OCI-LY7 (cell line): ENCODE measurements around the gene FOXK1. TPM values are rescaled to one million over a fixed set of nuclear protein-coding genes. Genes with fewer than 3 reads are reported as not detected.

Experiments
- BruUV-seq: library from RNA; stranded (reverse); fragments of 400-500 nt; replicated peaks from 2 replicates; lab custom pipeline; 2021; lab: Mats Ljungman, UMichigan
- CTCF ChIA-PET: fragments of 300-600 bp; sonication (Branson Sonifier 250); formaldehyde crosslinking; loops from one replicate; lab custom pipeline; 2022; ENCODE audit warnings: antibody characterized with exemption; ENCODE audit not compliant: unreplicated experiment; lab: Charles Lee
- POLR2A ChIA-PET: fragments of 300-600 bp; sonication (Branson Sonifier 250); formaldehyde crosslinking; loops from one replicate; lab custom pipeline; 2022; ENCODE audit warnings: antibody characterized with exemption; lab: Charles Lee
- DNase-seq: peaks from one replicate; pipeline ENCODE4 v3.0.0-alpha.2; 2015; ENCODE audit warnings: low spot score
- H2AFZ ChIP-seq: fragments of 200-600 bp; sonication (generic), shearing (Covaris generic); 2 replicates; pipeline ENCODE4 v1.6.1; 2014; ENCODE audit warnings: mild to moderate bottlenecking, antibody characterized with exemption, low read length, moderate library complexity
- H3K27ac ChIP-seq: fragments of 200-600 bp; sonication (generic); 2 replicates; pipeline ENCODE4 v1.5.1; 2014; ENCODE audit warnings: mixed run types, low read depth, mild to moderate bottlenecking, moderate library complexity, low read length, inconsistent platforms; ENCODE audit not compliant: poor library complexity, severe bottlenecking
- H3K36me3 ChIP-seq: fragments of 200-600 bp; sonication (generic); 2 replicates; pipeline ENCODE4 v1.6.1; 2014; ENCODE audit warnings: mild to moderate bottlenecking, antibody characterized with exemption, low read length, moderate library complexity, mixed read lengths; ENCODE audit not compliant: insufficient read depth
- H3K4me1 ChIP-seq: fragments of 200-600 bp; sonication (generic); 2 replicates; pipeline ENCODE4 v1.5.1; 2014; ENCODE audit warnings: mild to moderate bottlenecking, low read length; ENCODE audit not compliant: insufficient read depth, poor library complexity, severe bottlenecking
- H3K4me2 ChIP-seq: fragments of 200-600 bp; sonication (generic); 2 replicates; pipeline ENCODE4 v1.6.1; 2014; ENCODE audit warnings: mild to moderate bottlenecking, low read length
- H3K4me3 ChIP-seq: fragments of 200-600 bp; sonication (generic); 2 replicates; pipeline ENCODE4 v1.5.1; 2014; ENCODE audit warnings: mild to moderate bottlenecking, low read depth, low read length; ENCODE audit not compliant: poor library complexity, severe bottlenecking
- H3K79me2 ChIP-seq: fragments of 200-600 bp; sonication (generic); 2 replicates; pipeline ENCODE4 v1.6.1; 2016; ENCODE audit warnings: low read depth, mild to moderate bottlenecking, low read length, moderate library complexity, mixed read lengths; ENCODE audit not compliant: insufficient read depth
- H3K9me2 ChIP-seq: fragments of 200-600 bp; sonication (generic); 2 replicates; pipeline ENCODE4 v1.6.1; 2016; ENCODE audit warnings: mild to moderate bottlenecking, low read length, mixed read lengths; ENCODE audit not compliant: insufficient read depth
- H3K9me3 ChIP-seq: fragments of 200-600 bp; sonication (generic); 2 replicates; pipeline ENCODE4 v1.6.1; 2014; ENCODE audit warnings: mild to moderate bottlenecking, mixed run types, low read length, mixed read lengths
- H4K20me1 ChIP-seq: fragments of 200-600 bp; sonication (generic); 2 replicates; pipeline ENCODE4 v1.6.1; 2014; ENCODE audit warnings: mild to moderate bottlenecking, antibody characterized with exemption, low read length, moderate library complexity, mixed read lengths; ENCODE audit not compliant: insufficient read depth
- EZH2phosphoT487 ChIP-seq: fragments of 200-600 bp; sonication (generic); IDR thresholded peaks from 2 replicates; pipeline ENCODE4 v1.6.1; 2018; ENCODE audit warnings: low read depth, borderline replicate concordance, mild to moderate bottlenecking, mixed run types, antibody characterized with exemption, low read length, moderate library complexity, mixed read lengths
- intact Hi-C: fragments of 100-400 bp; cut with micrococcal nuclease; formaldehyde crosslinking; loops from one replicate; pipeline ENCODE4 v1.10.0; 2022; ENCODE audit not compliant: unreplicated experiment
- total RNA-seq, 2 experiments: library from RNA; depleted of rRNA in 1 of 2; stranded (reverse); fragments of >200 nt in 1 of 2; shearing (Covaris generic) in 1 of 2; gene quantifications; 2 replicates each; pipeline ENCODE4 v1.2.3, GENCODE V29; 2014 to 2022
- TF ChIP-seq, protein P1 (sequence below): fragments of 200-600 bp; sonication (generic); conservative IDR thresholded peaks from 2 replicates; pipeline ENCODE4 v1.5.1; 2014; ENCODE audit warnings: mild to moderate bottlenecking, antibody characterized with exemption, low read length, moderate library complexity, mixed read lengths

The FOXK1 gene
- total RNA-seq, 2 experiments from 2014 or later = 17.3 to 34.5 TPM

DNA sequence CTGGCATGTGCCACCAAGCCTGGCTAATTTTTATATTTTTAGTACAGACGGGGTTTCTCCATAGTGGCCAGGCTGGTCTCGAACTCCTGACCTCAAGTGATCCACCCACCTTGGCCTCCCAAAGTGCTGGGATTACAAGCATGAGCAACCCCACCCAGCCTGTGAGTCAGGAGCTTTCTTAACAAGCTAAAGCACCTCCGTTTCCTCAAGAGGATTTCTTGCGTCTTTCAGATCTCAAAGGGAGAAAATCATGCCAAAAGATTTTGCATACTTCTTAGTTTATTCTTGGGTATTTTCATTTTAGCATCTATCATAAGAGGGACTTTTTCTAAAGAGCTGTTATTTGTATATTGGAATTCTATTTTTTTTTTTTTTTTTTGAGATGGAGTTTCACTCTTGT, 47.9 kb upstream of the FOXK1 start:
- BruUV-seq = no TSS peak
- Histone ChIP-seq H3K27ac (no peak overlapping the region), H3K4me3 (no peak overlapping the region), H3K9me2 (no peaks in the 10 kb centered on the region), H3K4me2 (no peak overlapping the region), H2AFZ (no peak overlapping the region), H3K79me2 (no peaks in the 10 kb centered on the region), H3K9me3 (no peaks in the 10 kb centered on the region), H4K20me1 (no peaks in the 10 kb centered on the region), H3K4me1 (no peaks in the 10 kb centered on the region), H3K36me3 (no peaks in the 10 kb centered on the region)
- ChIA-PET POLR2A (interaction anchor here (0.7 kb wide), 1 partner anchor 318 kb away, joined by 3 read pairs; no protein-coding TSS in a partner anchor), CTCF (no interaction called here)
- DNase-seq = no peak
- intact Hi-C loops = no loop called here
- TF ChIP-seq, protein P1, sequence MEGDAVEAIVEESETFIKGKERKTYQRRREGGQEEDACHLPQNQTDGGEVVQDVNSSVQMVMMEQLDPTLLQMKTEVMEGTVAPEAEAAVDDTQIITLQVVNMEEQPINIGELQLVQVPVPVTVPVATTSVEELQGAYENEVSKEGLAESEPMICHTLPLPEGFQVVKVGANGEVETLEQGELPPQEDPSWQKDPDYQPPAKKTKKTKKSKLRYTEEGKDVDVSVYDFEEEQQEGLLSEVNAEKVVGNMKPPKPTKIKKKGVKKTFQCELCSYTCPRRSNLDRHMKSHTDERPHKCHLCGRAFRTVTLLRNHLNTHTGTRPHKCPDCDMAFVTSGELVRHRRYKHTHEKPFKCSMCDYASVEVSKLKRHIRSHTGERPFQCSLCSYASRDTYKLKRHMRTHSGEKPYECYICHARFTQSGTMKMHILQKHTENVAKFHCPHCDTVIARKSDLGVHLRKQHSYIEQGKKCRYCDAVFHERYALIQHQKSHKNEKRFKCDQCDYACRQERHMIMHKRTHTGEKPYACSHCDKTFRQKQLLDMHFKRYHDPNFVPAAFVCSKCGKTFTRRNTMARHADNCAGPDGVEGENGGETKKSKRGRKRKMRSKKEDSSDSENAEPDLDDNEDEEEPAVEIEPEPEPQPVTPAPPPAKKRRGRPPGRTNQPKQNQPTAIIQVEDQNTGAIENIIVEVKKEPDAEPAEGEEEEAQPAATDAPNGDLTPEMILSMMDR = no peak
- TF ChIP-seq EZH2phosphoT487 = no peak

DNA sequence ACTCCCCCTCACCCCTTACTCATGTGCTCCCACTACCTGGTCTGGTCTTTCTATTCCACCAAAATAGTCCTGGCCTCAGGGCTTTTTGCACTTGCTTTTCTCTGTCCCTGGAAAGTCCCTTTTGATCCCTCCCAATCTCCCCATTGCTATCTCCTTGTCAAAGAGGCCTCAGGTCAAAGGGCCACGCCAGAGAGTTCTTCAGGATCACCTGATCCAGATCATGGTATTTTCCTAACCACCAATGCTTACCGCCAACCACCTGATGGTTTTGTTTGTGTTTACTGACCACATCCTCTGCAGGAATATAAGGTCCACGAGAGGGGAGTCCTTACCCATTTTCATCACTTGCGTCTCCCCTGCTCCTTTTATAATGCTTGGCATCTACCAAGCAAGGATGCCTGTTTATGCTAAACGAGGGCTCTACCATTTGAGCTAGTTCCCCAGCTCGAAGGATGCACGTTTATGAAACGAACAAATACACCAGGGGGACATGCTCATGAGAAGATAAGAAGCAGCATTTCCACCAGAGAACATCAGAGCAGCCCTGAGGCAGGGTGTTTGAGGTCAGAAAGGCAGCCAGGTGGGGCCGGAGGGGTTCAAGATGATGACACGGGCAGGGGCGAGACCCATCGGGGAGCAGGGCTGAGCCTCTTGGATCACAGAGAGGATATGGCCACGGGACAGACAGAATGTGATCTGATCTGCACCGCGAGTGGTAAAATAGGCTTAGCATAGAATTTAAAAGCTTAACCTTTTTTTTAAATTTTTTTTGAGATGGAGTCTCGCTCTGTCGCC, 43.1 kb upstream of the FOXK1 start:
- H3K27ac ChIP-seq = no peak overlapping the region
- no peaks in the 10 kb centered on the region for H3K9me3 ChIP-seq
- BruUV-seq = no TSS peak
- no peak overlapping the region for H2AFZ ChIP-seq
- CTCF ChIA-PET = no interaction called here
- H3K79me2 ChIP-seq = peaks cover 6% of the 10 kb centered on the region; the same call in 1 of the 2 replicates
- POLR2A ChIA-PET = interaction anchor here (0.6 to 1.4 kb wide), 2 partner anchors 12 to 20 kb away, joined by 3 read pairs; no protein-coding TSS in a partner anchor
- TF ChIP-seq, protein P1 = no peak
- no peak for TF ChIP-seq EZH2phosphoT487
- intact Hi-C loops = no loop called here
- H3K9me2 ChIP-seq = no peaks in the 10 kb centered on the region
- H4K20me1 ChIP-seq = no peaks in the 10 kb centered on the region
- H3K4me1 ChIP-seq = peaks cover 9% of the 10 kb centered on the region
- no peaks in the 10 kb centered on the region for H3K36me3 ChIP-seq
- DNase-seq = no peak
- no peak overlapping the region for H3K4me3 ChIP-seq
- H3K4me2 ChIP-seq = no peak overlapping the region
